GM18507 (cell line): ENCODE results near the gene BCKDHA.
"Not testable (repeated sequence)": the region's sequence is repeated elsewhere in the genome, so short reads cannot be mapped to it uniquely, and the experiment has no call there.

ENCODE experiments used
- DNase-seq: peaks from one replicate; pipeline ENCODE4 v3.0.0; 2011; ENCODE audit warnings: low read depth; ENCODE audit not compliant: insufficient read length; ENCODE audit errors: extremely low spot score
- FAIRE-seq: peaks from 2 replicates; lab custom pipeline; 2011; peaks lifted over from hg19 to GRCh38; lab: Jason Lieb, UNC

Gene BCKDHA

GRCh38 chr19:41421973-41422372, 24.4 kb downstream of the BCKDHA start:
- FAIRE-seq (no peak), DNase-seq (no peak)

GRCh38 chr19:41422456-41422855, 24.8 kb downstream of the BCKDHA start:
- FAIRE-seq = no peak

DNA sequence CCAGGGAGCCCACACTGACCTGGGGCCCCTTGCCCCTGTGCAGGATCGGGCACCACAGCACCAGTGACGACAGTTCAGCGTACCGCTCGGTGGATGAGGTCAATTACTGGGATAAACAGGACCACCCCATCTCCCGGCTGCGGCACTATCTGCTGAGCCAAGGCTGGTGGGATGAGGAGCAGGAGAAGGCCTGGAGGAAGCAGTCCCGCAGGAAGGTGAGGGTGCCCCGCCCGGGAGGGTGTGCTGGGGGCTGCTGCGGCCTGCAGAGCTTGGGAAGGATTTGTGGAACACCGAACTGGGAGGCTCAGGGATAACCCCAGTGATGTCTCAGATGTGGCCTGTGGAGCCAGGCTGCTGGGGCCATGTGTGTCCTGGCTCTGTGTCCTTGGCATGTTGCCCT, 25.3 kb downstream of the BCKDHA start:
- DNase-seq (no peak), FAIRE-seq (no peak)

More at GRCh38 chr19:41422456-41422855, 24.8 kb downstream of the BCKDHA start:
- no peak for DNase-seq

GRCh38 chr19:41424335-41425173, 26.9 kb downstream of the BCKDHA start:
- FAIRE-seq (no peak), DNase-seq (no peak)

- FAIRE-seq (no peak), DNase-seq (no peak)
Observed at GRCh38 chr19:41425174-41426115, 27.8 kb downstream of the BCKDHA start.

DNA sequence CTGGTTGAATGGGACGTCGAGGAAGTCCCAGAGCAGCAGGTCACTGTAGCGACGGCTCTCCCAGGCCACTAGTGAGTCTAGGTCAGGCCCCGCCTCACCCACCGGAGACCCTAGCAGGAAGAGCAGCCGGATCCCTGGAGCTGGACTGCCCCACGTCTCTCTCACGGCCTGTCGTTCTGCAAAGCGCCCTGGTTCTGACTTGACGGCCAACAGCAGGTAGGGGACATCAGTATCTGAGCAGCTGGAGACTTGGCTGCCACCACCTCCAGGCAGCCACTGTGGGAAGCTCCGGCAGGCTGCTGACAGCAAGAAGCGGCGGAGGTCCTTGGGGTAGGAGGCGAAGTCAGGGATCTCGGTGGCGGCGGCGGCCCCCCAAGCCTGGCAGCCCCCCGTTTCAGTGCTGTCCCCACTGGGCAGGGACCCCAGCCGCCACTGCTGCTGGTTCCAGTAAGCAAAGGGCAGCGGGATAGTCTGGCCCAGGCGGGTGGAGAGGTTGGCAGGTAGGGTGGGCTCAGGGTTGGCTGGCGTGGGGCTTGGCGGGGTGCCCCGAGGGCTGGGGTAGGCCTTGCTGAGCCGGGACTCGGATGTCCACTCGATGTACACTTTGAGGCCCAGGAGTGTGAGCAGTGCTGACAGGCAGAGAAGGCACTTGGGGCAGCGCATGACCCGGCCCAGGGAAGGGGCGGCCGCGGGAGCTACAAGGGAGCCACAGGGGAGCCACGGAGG, 28.7 kb downstream of the BCKDHA start:
- DNase-seq (no peak), FAIRE-seq (no peak)

- no peak for FAIRE-seq
Observed at GRCh38 chr19:41426952-41427646, 29.5 kb downstream of the BCKDHA start, which contains the start of gene B3GNT8. Gene B3GNT8, minus strand, starts transcription at chr19:41427374. Its CDS starts 596 bp downstream, at chr19:41426778.

GRCh38 chr19:41427647-41428480, 30.2 kb downstream of the BCKDHA start:
- FAIRE-seq = no peak
- DNase-seq = no peak

More at GRCh38 chr19:41426952-41427646, 29.5 kb downstream of the BCKDHA start, which contains the start of gene B3GNT8:
- no peak for DNase-seq

DNA sequence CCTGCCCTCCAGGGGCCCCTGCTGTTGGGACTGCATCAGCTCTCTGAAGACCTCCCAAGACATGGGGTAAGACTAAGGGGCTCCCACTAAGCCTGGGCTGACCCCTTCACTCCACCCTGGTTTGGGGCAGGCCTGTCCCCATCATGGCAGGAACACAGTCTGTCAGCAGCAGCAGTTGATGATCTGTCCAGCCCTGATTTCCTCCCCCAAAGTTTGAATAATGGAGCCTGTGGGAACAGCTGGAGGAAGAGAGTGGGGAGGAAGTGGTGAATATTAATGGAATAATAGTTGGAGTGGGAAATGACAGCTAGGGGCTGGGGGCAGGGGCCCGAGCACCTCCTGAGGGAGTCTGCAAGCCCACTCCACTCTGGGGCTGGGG, 30.9 kb downstream of the BCKDHA start:
- FAIRE-seq (no peak), DNase-seq (no peak)

- no peak for FAIRE-seq
Observed at GRCh38 chr19:41430922-41431321, 33.3 kb downstream of the BCKDHA start.

GRCh38 chr19:41431426-41432386, 34.1 kb downstream of the BCKDHA start:
- DNase-seq (no peak), FAIRE-seq (no peak)

More at GRCh38 chr19:41430922-41431321, 33.3 kb downstream of the BCKDHA start:
- DNase-seq = no peak

GRCh38 chr19:41433171-41433570, 35.6 kb downstream of the BCKDHA start:
- DNase-seq = no peak

GRCh38 chr19:41434450-41434849, 36.8 kb downstream of the BCKDHA start:
- FAIRE-seq = no peak
- DNase-seq = no peak

More at GRCh38 chr19:41433171-41433570, 35.6 kb downstream of the BCKDHA start:
- no peak for FAIRE-seq

- FAIRE-seq, DNase-seq: not testable (repeated sequence)
Observed at GRCh38 chr19:41435376-41435775, 37.8 kb downstream of the BCKDHA start.

DNA sequence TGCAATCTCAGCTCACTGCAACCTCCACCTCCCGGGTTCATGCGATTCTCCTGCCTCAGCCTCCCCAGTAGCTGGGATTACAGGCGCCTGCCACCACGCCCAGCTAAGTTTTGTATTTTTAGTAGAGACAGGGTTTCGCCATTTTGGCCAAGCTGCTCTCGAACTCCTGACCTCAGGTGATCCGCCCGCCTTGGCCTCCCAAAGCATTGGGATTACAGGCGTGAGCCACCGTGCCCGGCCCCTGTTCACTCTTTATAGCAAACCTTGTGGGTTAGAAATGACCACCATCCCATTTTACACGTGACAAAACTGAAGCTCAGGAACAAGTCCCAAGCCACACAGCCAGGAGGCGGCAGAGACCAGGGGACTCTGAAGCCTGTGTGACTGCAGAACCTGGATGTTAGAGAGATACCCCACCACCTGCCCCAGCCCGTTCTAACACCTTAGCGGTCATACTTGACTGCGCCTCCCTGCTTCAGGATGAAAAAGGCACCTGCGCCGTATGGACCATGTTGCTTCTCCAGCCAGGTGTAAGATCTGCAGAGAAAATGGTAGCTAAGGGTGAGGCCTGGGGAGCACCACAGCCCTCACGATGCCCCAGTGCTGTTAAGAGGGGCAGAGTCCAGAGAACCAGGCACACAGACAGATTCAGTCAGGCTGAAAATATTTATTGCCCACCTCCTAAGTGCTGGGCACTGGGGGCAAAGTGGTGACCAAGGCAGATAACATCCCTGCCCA, 38.5 kb downstream of the BCKDHA start:
- no peak for DNase-seq
- FAIRE-seq = no peak

DNA sequence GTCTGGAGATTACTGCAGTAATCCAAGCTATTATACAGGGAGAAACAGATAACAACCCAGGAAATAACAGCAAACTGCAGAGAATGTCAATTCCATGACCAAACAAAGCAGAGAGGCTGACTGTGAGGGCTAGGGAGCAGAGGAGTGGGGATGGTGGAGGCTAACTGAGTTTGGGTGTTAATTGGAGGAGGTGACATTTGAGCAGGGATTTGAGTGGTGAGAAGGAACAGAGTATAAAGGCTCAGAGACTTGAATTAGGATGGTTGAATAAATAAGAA, 39.0 kb downstream of the BCKDHA start:
- DNase-seq (no peak), FAIRE-seq (no peak)
